Stimulated activated CD8-positive, alpha-beta memory T cell treated with anti-CD3 and anti-CD28 coated beads, Interleukin-2, amount 100 ng/mL, for 48 hours (primary cell): ENCODE results near the gene EXOSC6.
A peak's percentile ranks its signal among the peaks of the same experiment; 100 is the strongest.
"Not testable (repeated sequence)": the region's sequence is repeated elsewhere in the genome, so short reads cannot be mapped to it uniquely, and the experiment has no call there.

Experiments
- DNase-seq, 2 donors: peaks; one replicate each; pipeline ENCODE4 v3.0.0-alpha.2; 2020; ENCODE audit warnings: low read depth in 2 of 2

EXOSC6 gene

DNA sequence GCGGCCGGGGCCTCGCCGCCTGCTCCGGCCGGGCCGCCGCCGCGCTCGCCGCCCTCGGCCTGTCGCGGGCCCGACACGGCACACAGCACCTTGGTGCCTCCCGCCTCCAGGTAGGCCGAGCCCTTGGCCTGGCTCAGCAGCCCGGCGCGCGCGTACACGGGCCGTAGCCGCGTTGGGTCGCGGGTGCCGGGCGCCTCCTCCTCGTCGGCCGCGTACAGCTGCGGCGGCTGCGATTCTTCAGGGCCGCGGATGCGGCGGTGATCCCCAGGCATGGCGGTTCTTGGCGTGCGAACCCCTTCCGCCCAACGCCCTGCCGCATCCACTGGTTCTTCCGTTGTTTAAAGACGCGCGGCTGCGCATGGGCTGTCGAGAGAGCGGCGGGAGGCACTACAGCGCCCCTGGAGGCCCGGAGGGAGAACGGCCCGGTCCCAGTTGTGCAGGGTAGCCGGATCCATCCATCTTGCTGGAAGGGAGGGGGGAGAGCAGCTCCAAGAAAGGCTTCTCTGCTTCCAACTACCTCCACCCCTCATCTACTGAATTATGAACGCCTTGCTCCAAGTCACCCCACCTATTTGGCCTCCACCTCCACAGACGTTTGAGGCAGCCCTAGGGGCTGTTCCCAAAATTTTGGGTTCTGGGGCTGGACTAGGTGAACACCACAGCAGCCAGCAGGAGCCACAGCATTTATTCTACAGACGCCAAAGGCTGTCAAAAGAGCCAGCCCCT lies at the start of gene EXOSC6:
EXOSC6 (minus strand) TSS at position 312 of the 726 bp plus-strand sequence; CDS start at position 272, 40 bp downstream.
- DNase-seq, result peak; percentile 81 to 87

DNA sequence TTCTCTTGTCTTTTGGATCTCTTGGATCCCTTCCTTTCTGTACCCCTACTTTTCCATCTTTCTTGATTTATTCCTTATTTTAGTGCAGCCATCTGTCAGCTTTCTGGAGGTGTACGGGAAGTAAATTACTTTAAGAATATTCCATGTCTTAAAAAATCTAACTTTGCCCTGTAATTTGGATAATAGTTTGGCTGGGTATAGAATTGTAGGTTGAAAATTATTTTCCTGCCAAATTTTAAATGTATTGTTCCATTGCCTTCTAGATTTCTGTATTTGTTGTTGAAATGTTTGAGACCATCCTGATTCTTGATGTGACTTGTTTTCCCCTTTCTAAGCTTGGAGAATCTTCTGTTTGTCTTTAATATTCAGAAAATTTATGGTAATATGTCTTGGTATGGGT lies 49.4 kb upstream of the EXOSC6 start:
- DNase-seq, result no peak

DNA sequence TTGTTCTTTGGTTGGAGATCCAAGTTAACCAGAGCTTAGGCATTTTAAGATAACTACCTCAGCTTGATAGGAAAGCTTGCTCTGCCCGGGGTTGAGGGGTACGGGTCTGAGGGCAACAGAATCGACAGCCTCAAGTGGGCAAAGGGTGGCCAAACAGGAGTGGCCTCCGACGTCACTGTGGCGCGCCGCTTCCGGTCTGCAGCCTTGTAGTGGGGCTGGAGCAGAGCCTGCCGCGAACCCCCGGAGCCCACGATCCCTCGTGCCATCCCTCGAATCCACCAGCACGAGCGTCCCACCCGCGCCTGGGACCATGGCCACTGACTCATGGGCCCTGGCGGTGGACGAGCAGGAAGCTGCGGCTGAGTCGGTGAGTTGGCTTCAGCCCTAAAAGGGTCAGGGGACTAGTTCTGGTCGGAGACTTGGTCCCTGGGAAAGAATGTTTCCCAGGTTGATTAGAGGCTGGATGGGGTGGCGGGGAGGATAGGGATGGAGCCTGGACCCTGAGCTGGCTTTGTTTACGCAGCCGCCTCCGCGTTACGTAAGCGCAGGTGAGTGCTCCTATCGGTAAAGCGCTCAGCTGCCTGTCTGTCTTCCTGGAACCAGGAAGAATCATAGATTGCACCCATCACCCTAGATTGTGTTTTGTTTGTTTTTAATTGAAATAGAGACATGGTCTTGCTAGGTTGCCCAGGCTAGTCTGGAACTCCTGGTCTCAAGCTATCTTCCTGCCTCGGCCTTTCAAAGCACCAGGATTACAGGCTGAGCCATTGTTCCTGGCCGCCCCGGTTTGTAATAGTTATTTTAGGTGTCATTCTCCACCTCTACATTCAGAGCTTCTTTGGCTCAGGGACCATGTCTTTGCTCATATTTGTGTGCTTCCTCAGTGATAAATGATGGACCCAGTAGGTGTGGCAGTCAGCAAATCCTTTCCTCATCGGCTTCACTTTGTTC lies 47.5 kb upstream of the EXOSC6 start, which contains the start of gene DDX19B:
DDX19B (plus strand) TSS at position 199 of the 951 bp plus-strand sequence; CDS start at position 311, 112 bp downstream.
- peak; percentile 51 to 62 for DNase-seq

DNA sequence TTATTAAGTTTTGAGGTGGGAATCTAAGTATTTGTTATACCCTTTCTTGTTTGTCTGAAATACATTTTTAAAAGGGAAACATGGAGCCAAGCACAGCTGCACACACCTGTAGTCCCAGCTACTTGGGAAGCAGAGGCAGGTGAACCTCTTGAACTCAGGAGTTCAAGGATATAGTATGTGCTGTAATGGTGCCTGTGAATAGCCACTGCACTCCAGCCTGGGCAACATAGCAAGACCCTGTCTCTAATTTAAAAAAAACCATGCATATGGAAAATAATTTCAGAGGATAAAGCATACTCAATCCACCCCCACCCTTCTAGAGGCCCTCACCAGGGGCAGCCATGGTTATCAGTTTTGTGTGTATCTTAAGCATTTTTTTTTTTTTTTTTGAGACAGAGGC lies 43.9 kb upstream of the EXOSC6 start:
- DNase-seq, result no peak

DNA sequence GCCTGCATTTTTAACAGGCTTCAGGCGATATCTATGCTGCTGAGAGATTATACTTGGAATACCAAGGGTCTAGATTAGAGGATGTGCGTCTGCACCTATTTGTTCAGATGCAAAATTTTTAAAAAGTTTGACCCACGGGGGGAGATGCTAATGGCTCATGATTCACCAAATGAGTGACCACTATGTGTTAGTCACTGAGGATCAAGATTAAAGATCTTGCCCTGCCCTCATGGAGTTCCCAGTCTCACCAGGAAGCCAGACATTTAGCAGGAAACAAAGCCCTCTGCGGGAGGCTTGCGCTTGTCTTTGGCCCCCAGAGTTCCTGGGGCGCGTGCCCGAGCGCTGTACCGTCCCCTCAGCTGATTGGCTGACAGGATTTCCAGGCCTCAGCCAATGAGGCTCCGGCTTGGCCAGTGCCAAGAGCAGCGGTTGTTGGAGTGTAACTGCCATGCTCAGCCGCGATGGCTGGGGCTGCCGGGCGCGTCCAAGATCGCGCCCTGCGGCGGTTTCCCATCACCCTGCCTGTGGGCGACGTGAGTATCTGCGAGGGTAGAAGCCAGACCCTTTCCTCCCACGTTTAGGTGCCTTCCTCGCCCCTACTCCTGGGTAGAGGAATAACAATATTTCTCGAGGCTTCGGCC lies 42.8 kb upstream of the EXOSC6 start:
- no peak for DNase-seq

DNA sequence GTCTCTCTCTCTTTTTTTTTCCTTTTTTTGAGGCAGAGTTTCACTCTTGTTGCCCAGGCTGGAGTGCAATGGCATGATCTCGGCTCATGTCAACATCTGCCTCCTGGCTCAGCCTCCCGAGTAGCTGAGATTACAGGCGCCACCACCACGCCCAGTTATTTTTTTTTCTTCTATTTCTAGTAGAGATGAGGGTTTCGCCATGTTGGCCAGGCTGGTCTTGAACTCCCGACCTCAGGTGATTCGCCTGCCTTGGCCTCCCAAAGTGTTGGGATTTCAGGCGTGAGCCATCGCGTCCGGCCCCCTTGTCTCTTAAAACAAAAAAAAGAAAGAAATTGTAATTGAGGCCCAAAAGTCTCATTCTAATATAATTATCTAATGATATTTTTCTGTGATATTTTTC lies 40.4 kb upstream of the EXOSC6 start:
- DNase-seq, result not testable (repeated sequence)

DNA sequence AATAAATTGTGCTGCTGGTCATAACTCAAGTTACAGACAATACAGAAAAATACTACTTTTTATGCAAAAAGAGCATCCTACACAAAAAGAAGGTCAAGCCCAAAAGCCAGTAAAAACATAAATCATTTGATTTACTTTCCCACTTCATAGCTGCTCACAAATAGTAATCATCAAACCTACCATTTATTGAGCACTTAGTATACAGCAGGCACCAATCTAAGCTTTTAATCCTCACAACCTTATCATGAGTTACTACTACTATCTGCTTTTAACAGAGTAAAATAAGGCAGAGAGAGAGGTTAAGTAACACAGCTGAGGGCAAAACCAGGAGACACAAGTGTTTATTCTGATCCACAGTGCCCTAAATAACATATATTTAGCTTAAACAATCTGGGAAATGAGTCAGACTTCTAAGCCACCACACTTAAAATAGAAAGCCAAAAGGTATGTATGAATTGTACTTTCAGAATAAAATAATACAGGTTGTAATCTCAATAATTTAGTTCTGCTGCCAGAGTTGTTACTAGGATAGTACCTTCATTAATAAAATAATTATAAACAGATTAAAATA lies 39.3 kb upstream of the EXOSC6 start:
- no peak for DNase-seq

DNA sequence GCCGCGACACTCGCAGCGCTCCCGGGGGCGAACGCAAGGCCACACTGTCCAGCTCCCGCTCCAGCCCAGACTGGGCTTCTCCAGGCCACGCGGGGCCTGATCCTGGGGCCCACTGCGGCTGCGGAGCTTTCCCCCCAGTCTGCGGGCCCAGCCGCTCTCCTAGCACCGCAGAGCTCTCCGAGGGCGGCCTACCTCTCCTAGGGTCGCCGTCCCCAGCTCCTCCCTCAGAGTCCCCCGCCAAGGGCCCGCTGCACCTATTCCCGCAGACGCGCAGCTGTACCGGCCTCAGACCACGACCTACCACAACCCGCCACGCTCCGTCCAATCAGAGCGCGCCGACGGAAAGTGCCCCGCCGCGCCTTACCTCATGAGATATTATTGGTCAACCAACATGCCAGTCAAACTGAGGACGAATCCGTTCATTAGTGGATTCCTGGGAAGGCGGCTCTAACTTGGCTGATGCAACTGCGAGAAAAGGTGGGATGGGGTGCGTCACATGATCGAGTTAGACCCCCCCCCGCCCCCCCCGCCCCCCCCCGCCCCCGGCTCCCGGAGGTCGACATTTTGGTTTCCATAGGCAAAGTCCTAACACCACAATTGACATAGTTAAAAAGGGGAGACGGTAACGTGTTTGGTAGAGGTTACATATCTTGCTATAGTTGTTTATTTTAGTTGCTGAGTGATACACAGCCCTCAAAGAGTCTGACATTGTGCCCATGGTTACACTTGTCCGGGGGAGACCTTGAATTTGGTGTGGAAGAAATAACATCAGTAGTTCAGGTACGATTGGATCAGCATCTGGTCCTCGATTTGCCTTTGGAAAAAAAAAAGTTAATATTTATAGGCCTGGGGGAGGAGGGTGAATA lies 37.7 kb upstream of the EXOSC6 start, which contains the start of gene AARS1:
AARS1 (minus strand) TSS at position 278 of the 866 bp plus-strand sequence. CDS start 6,743 bp downstream, outside the sequence.
- DNase-seq, result peak; percentile 88 to 90

DNA sequence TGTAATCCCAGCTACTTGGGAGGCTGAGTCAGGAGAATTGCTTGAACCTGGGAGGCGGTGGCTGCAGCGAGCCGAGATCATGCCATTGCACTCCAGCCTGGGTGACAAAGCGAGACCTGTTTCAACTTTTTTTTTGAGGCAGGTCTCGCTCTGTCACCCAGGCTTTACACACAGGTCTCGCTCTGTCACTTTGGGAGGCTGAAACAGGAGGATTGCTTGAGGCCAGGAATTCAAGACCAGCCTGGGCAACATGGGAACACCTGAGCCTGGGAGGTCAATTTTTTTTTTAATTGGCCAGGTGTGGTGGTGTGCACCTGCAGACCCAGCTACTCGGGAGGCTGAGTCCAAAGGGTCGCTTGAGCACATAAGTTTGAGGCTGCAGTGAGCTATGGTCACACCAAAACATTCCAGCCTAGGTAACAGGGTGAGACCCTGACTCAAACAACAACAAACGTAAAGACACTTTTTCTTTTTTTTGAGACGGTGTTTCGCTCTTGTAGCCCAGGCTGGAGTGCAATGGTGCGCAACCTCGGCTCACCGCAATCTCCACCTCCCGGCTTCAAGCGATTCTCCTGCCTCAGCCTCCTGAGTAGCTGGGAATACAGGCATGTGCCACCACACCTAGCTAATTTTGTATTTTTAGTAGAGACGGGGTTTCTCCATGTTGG lies 35.7 kb upstream of the EXOSC6 start:
- not testable (repeated sequence) for DNase-seq

DNA sequence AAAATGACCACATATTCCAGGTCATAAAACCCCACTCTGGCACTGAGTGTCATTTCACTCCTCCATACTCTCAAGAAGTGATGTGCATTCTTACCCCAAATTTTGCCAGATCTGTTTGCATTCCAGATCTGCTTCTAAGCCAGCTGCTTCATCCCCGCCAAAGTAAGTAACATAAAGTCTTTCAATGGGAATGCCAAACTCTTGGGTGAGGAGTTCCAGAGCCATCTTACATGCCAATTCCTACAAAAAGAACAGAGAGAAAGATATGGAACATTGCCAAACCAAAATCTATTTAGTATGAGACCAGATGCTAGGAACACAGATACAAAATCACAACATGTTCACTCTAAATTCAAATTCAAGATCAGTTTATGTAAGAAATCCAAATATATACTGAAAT lies 24.7 kb upstream of the EXOSC6 start:
- no peak for DNase-seq

DNA sequence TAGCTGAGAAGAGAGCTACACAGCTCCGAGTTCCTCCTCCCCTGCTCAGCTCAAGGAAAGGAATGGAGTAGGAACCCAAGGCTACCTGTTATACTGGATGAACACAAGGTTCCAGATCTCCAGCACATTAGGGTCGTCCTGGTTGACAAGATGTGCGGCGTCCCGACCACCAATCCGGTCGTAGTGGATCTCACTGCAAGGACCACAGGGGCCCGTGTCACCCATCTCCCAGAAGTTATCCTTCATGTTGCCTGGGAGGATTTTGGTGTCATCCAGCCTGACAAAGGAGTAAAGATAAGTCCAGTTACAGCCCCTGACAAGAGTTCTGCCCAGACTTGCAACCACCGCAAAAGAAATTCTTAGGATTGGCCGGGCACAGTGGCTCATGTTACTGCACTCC lies 20.0 kb upstream of the EXOSC6 start:
- DNase-seq, result no peak

DNA sequence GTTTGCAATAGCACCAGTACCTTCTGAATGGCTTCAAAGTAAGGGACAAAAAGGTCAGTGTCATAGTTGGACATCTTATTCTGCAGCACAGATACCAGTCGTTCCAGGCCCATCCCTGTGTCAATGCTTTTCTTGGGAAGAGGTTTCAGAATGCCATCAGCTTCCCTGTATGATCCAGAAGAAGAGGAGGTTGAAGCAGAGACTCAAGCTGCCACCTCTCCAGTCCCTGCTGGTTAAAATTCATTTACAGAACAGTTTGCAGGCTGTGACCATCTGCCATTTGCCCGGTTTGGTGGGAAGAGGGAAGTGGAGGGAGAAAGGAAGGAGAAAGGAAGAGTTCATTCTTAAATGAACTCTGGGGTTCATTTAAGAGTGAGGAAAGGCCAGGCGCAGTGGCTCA lies 18.4 kb upstream of the EXOSC6 start:
- no peak for DNase-seq

DNA sequence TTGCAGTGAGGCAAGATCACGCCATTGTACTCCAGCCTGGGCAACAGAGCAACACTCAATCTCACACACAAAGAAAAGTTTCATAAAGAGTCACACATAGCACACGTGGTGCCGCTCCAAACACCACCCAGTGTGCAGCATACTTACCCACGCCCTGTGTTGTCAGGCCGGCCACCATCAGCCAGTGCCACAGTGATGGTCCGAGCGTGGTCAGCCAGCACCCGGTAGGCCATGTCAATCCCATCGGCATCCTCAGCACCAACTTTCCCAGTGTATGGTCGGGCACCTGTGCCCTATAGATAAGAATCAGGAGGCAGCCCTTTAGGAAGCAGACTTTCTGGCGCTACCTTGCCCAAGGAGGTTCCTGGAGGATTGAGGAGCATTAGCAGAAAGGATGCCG lies 17.7 kb upstream of the EXOSC6 start:
- DNase-seq, result no peak

DNA sequence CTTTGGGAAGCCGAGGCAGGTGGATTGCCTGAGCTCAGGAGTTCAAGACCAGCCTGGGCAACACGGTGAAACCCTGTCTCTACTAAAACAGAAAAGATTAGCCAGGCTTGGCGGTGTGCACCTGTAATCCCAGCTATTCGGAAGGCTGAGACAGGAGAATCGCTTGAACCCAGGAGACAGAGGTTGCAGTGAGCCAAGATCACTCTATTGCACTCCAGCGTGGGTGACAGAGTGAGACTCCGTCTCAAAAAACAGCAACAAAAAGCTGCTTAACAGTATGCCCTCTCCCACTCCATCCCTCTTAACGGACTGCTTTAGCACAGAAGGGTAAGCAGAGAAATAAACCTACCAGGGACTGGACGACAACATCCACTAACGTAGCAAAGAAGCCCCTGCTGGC lies 16.2 kb upstream of the EXOSC6 start:
- DNase-seq, result not testable (repeated sequence)

DNA sequence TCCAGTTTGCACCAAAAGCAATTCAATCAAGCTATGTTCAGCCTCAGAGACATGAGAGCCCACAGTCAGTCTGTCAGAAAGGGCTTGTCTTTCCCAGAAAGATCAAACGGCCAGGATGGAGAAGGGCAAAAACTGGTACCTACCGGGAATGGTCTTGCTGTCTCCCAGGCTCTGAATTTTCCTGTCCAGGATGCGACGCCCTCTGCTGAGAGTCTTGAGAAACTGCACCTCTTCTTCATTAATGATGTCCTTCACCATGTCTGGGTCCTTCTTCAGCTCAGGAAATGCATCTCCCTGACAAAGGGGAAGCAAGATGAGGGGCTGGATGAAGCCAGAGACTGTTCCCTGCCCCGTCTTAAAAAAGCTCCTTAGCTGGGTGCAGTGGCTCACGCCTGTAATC lies 15.8 kb upstream of the EXOSC6 start:
- DNase-seq, result no peak

DNA sequence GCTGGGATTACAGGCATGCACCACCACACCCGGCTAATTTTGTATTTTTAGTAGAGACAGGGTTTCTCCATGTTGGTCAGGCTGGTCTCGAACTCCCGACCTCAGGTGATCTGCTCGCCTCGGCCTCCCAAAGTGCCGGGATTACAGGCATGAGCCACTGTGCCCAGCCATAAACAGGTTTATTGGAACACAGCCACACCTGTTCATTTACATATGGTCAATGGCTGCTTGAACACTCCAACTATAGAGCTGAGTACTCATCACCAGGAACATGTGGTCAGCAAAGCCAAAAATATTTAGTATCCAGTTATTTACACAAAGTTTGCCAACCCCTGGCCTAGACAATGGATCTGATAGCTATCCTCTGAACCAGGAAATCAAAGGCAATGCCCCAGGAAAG lies 8.2 kb upstream of the EXOSC6 start:
- DNase-seq, result not testable (repeated sequence)

DNA sequence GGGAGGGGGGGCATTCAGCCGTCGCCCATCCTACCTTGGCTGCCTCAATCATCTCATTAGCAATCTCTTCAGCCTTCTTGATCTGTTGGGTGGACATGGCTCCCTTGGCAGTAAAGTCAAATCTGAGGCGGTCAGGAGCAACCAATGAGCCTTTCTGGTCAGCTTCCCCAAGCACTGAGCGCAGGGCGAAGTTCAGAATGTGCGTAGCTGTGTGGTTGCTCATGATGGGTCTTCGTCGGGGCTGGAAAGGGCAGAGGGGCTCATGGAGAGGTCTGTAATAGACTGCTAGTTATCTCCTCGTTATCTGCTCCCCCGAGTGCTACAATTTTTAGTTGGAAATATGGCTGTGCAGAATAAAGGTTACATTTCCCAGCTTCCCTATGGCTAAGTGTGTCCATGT lies 7.2 kb upstream of the EXOSC6 start:
- no peak for DNase-seq

DNA sequence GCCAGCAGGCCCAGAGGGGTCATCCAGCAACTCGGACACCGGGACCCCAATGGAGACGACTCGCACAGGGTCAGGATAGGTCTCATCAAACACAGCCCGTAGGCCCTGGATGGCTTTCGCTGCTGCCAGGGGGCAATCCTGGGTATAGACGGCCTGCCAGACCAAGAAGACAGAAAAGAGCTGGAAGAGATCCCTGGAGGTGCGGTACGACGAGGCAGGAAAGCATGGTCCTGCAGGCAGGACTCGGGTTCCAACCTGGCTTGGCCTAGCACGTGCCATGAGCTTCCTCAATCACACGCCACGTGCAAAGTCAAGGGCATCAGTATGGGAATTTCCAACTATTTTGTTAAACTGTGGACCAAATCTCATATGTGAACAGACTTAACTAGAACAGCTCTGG lies 6.3 kb upstream of the EXOSC6 start:
- DNase-seq, result no peak

DNA sequence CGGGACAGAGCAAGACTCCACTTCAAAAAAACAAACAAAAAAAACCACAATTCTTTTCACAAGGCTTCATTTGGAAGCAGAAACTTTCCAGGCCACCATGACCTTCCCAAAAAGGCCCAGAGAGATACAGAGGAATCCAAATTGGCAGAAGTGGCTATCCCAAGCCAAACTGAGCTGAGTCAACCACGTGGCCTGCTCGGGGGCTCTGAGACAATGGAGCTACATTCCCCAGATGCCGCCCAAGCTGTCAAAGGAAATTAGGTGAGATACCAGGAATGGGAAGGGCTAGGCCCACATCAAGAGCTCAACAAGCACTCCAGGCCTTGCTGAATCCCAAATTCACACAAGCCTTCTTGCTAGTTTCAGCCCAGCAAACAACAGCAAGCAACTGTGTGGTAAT lies 5.7 kb upstream of the EXOSC6 start:
- no peak for DNase-seq

DNA sequence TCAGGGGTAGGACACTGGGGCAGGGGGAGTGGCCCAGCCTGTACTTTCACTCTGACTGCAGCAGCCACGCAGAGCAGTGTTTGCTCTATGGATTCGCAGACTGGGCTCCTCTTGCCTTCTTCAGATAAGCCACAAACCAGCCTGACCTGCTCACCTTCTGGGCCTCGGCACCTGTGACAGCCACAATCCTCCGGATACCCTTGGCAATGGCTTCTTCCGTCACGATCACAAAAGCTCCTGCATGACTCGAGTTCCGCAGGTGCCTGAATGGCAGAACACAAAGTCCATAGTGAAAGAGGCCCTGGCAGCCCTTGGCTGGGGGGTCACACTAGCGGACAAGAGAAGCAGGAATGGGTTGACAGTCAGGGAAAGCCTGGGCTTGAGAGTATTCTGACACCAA lies 3.8 kb upstream of the EXOSC6 start:
- no peak for DNase-seq
